GM23338 (cell line): ENCODE measurements around the gene TIMM10B. TPM values are rescaled to one million over a fixed set of nuclear protein-coding genes. Genes with fewer than 3 reads are reported as not detected.

Experiments used
- ATAC-seq: fragments of 200-7000 bp; cut with Tn5 transposase; 3 replicates; pipeline ENCODE4 v1.9.1; 2020
- DNase-seq: peaks from one replicate; pipeline ENCODE4 v3.0.0-alpha.2; 2015; ENCODE audit warnings: low spot score
- H2AFZ ChIP-seq: fragments of 200-600 bp; sonication (generic); 2 replicates; pipeline ENCODE4 v1.8.0; 2016; ENCODE audit warnings: antibody characterized with exemption, mild to moderate bottlenecking, moderate library complexity
- H3F3A ChIP-seq: fragments of 200-600 bp; sonication (generic); replicated peaks from 2 replicates; pipeline ENCODE4 v1.8.0; 2017; ENCODE audit warnings: antibody characterized with exemption, mixed run types, low read depth
- H3K27ac ChIP-seq: fragments of 200-600 bp; sonication (generic); 2 replicates; pipeline ENCODE4 v1.6.1; 2016; ENCODE audit warnings: low read depth
- H3K27me3 ChIP-seq: fragments of 200-600 bp; sonication (generic); 2 replicates; pipeline ENCODE4 v1.8.0; 2016; ENCODE audit warnings: mild to moderate bottlenecking, mixed run types, moderate library complexity; ENCODE audit not compliant: insufficient read depth
- H3K36me3 ChIP-seq: fragments of 200-600 bp; sonication (generic); 2 replicates; pipeline ENCODE4 v1.8.0; 2016; ENCODE audit warnings: mild to moderate bottlenecking; ENCODE audit not compliant: insufficient read depth
- H3K4me1 ChIP-seq: fragments of 200-600 bp; sonication (generic); 2 replicates; pipeline ENCODE4 v1.8.0; 2016; ENCODE audit warnings: mild to moderate bottlenecking, moderate library complexity; ENCODE audit not compliant: insufficient read depth
- H3K4me2 ChIP-seq: fragments of 200-600 bp; sonication (generic); 2 replicates; pipeline ENCODE4 v1.7.1; 2017; ENCODE audit warnings: mixed run types
- H3K4me3 ChIP-seq: fragments of 200-600 bp; sonication (generic); 2 replicates; pipeline ENCODE4 v1.6.1; 2016; ENCODE audit warnings: mixed run types
- H3K79me2 ChIP-seq: fragments of 200-600 bp; sonication (generic); replicated peaks from 2 replicates; pipeline ENCODE4 v1.8.0; 2017; ENCODE audit warnings: mild to moderate bottlenecking; ENCODE audit not compliant: insufficient read depth
- H3K9me2 ChIP-seq: fragments of 200-600 bp; sonication (generic); 2 replicates; pipeline ENCODE4 v1.8.0; 2017; ENCODE audit not compliant: insufficient read depth
- H4K20me1 ChIP-seq: fragments of 200-600 bp; sonication (generic); replicated peaks from 2 replicates; pipeline ENCODE4 v1.8.0; 2017; ENCODE audit warnings: mild to moderate bottlenecking; ENCODE audit not compliant: insufficient read depth
- H3K27ac Mint-ChIP-seq: 2 replicates; pipeline ENCODE4 v1.8.0; 2020; ENCODE audit warnings: inconsistent platforms, mild to moderate bottlenecking, moderate library complexity, mixed read lengths
- H3K27me3 Mint-ChIP-seq: 3 replicates; pipeline ENCODE4 v1.8.0; 2022; ENCODE audit warnings: low read depth, mild to moderate bottlenecking, moderate library complexity, mixed read lengths, inconsistent platforms; ENCODE audit not compliant: insufficient read depth, poor library complexity
- H3K36me3 Mint-ChIP-seq: 3 replicates; pipeline ENCODE4 v1.8.0; 2021; ENCODE audit warnings: low read depth, mild to moderate bottlenecking, inconsistent platforms, moderate library complexity, mixed read lengths
- H3K4me1 Mint-ChIP-seq: 3 replicates; pipeline ENCODE4 v1.8.0; 2020; ENCODE audit warnings: mild to moderate bottlenecking, inconsistent platforms, mixed read lengths
- H3K4me3 Mint-ChIP-seq: 3 replicates; pipeline ENCODE4 v1.8.0; 2021; ENCODE audit warnings: moderate library complexity, mild to moderate bottlenecking, inconsistent platforms, mixed read lengths
- H3K9me3 Mint-ChIP-seq: 3 replicates; pipeline ENCODE4 v1.8.0; 2020; ENCODE audit warnings: moderate library complexity, mild to moderate bottlenecking, inconsistent platforms, mixed read lengths
- CREB1 ChIP-seq: fragments of 250-450 bp; sonication (Bioruptor Pico); IDR thresholded peaks from 2 replicates; pipeline ENCODE4 v1.5.0; 2020; ENCODE audit warnings: low read depth, mild to moderate bottlenecking, moderate library complexity
- ETS1 ChIP-seq: IDR thresholded peaks from 2 replicates; pipeline ENCODE4 v1.6.1; 2016; ENCODE audit warnings: antibody characterized with exemption
- EZH2 ChIP-seq: fragments of 200-600 bp; sonication (generic); IDR thresholded peaks from one replicate; pipeline ENCODE4 v1.8.0; 2017; ENCODE audit warnings: antibody characterized with exemption, mild to moderate bottlenecking, low read depth; ENCODE audit not compliant: unreplicated experiment
- EZH2phosphoT487 ChIP-seq: fragments of 200-600 bp; sonication (generic); IDR thresholded peaks from one replicate; pipeline ENCODE4 v1.8.1; 2018; ENCODE audit warnings: antibody characterized with exemption; ENCODE audit not compliant: unreplicated experiment
- JUNB ChIP-seq: IDR thresholded peaks from one replicate; pipeline ENCODE4 v1.6.1; 2016; ENCODE audit warnings: antibody characterized with exemption; ENCODE audit not compliant: unreplicated experiment
- NANOG ChIP-seq: IDR thresholded peaks from 2 replicates; pipeline ENCODE4 v1.6.1; 2016; ENCODE audit warnings: antibody characterized with exemption, borderline replicate concordance
- POLR2AphosphoS5 ChIP-seq: IDR thresholded peaks from 2 replicates; pipeline ENCODE4 v1.6.1; 2016; ENCODE audit warnings: antibody characterized with exemption, low read depth
- STAT1 ChIP-seq: IDR thresholded peaks from one replicate; pipeline ENCODE4 v1.6.1; 2016; ENCODE audit warnings: antibody characterized with exemption; ENCODE audit not compliant: unreplicated experiment
- ZNF114 ChIP-seq: fragments of 250-450 bp; sonication (Bioruptor Pico); IDR thresholded peaks from 2 replicates; pipeline ENCODE4 v1.5.0; 2020; ENCODE audit warnings: mild to moderate bottlenecking, moderate library complexity
- ZNF331 ChIP-seq: fragments of 250-450 bp; sonication (Bioruptor Pico); IDR thresholded peaks from 2 replicates; pipeline ENCODE4 v1.5.0; 2020; ENCODE audit warnings: low read depth, mild to moderate bottlenecking, moderate library complexity
- polyA plus RNA-seq: library from polyadenylated mRNA; unstranded; fragments of >200 nt; fragmentation: Nextera tagmentation; extraction: Ambion mirVana; gene quantifications from 2 replicates; pipeline ENCODE4 v1.2.1, GENCODE V29; 2016
- total RNA-seq: library from RNA; depleted of rRNA; stranded (reverse); fragments of >200 nt; shearing (Covaris generic); gene quantifications from 2 replicates; pipeline ENCODE4 v1.2.3, GENCODE V29; 2014
- TF ChIP-seq, protein P1 (sequence below): fragments of 250-450 bp; sonication (Bioruptor Pico); IDR thresholded peaks from 2 replicates; pipeline ENCODE4 v1.5.0; 2020; ENCODE audit warnings: mild to moderate bottlenecking, moderate library complexity
- TF ChIP-seq, protein P2 (sequence below), 2 experiments: fragments of 200-600 bp in 1 of 2; sonication (generic) in 1 of 2; conservative IDR thresholded peaks; 2 replicates each; pipeline versions ENCODE4 v1.5.1 to v1.6.1; 2016 to 2017; ENCODE audit warnings: antibody characterized with exemption in 2 of 2, low read depth in 2 of 2, mild to moderate bottlenecking in 2 of 2, moderate library complexity in 1 of 2
- TF ChIP-seq, protein P3 (sequence below): IDR thresholded peaks from one replicate; pipeline ENCODE4 v1.6.1; 2018; ENCODE audit warnings: antibody characterized with exemption; ENCODE audit not compliant: unreplicated experiment

Gene TIMM10B
- total and polyA plus RNA-seq, 2 experiments from 2014 or later = 30.8 to 54.2 TPM

- Mint-ChIP-seq H3K9me3 (no peaks in the 10 kb centered on the region; the same call in 2 of the 3 replicates), H3K27me3 (peaks cover 4% of the 10 kb centered on the region), H3K4me3 (no peak overlapping the region), H3K36me3 (peaks cover 16% of the 10 kb centered on the region), H3K27ac (no peak overlapping the region), H3K4me1 (peaks cover 5% of the 10 kb centered on the region; the same call in 2 of the 3 replicates)
- no peak overlapping the region for H2AFZ ChIP-seq
- H3K36me3 ChIP-seq = peaks cover 36% of the 10 kb centered on the region
- H3K4me1 ChIP-seq = 0 out of 2 replicates have a peak, but pooled peaks cover 6% of the 10 kb centered on the region
- H3K9me2 ChIP-seq = no peaks in the 10 kb centered on the region
- no peak overlapping the region for H3K4me2 ChIP-seq
- TF ChIP-seq EZH2phosphoT487 (no peak), CREB1 (CRISPR knock-in tag) (no peak), EZH2 (no peak), ZNF331 (CRISPR knock-in tag) (no peak), ETS1 (no peak), STAT1 (no peak), ZNF114 (no peak), POLR2AphosphoS5 (no peak), JUNB (no peak), NANOG (no peak)
- TF ChIP-seq, protein P1, sequence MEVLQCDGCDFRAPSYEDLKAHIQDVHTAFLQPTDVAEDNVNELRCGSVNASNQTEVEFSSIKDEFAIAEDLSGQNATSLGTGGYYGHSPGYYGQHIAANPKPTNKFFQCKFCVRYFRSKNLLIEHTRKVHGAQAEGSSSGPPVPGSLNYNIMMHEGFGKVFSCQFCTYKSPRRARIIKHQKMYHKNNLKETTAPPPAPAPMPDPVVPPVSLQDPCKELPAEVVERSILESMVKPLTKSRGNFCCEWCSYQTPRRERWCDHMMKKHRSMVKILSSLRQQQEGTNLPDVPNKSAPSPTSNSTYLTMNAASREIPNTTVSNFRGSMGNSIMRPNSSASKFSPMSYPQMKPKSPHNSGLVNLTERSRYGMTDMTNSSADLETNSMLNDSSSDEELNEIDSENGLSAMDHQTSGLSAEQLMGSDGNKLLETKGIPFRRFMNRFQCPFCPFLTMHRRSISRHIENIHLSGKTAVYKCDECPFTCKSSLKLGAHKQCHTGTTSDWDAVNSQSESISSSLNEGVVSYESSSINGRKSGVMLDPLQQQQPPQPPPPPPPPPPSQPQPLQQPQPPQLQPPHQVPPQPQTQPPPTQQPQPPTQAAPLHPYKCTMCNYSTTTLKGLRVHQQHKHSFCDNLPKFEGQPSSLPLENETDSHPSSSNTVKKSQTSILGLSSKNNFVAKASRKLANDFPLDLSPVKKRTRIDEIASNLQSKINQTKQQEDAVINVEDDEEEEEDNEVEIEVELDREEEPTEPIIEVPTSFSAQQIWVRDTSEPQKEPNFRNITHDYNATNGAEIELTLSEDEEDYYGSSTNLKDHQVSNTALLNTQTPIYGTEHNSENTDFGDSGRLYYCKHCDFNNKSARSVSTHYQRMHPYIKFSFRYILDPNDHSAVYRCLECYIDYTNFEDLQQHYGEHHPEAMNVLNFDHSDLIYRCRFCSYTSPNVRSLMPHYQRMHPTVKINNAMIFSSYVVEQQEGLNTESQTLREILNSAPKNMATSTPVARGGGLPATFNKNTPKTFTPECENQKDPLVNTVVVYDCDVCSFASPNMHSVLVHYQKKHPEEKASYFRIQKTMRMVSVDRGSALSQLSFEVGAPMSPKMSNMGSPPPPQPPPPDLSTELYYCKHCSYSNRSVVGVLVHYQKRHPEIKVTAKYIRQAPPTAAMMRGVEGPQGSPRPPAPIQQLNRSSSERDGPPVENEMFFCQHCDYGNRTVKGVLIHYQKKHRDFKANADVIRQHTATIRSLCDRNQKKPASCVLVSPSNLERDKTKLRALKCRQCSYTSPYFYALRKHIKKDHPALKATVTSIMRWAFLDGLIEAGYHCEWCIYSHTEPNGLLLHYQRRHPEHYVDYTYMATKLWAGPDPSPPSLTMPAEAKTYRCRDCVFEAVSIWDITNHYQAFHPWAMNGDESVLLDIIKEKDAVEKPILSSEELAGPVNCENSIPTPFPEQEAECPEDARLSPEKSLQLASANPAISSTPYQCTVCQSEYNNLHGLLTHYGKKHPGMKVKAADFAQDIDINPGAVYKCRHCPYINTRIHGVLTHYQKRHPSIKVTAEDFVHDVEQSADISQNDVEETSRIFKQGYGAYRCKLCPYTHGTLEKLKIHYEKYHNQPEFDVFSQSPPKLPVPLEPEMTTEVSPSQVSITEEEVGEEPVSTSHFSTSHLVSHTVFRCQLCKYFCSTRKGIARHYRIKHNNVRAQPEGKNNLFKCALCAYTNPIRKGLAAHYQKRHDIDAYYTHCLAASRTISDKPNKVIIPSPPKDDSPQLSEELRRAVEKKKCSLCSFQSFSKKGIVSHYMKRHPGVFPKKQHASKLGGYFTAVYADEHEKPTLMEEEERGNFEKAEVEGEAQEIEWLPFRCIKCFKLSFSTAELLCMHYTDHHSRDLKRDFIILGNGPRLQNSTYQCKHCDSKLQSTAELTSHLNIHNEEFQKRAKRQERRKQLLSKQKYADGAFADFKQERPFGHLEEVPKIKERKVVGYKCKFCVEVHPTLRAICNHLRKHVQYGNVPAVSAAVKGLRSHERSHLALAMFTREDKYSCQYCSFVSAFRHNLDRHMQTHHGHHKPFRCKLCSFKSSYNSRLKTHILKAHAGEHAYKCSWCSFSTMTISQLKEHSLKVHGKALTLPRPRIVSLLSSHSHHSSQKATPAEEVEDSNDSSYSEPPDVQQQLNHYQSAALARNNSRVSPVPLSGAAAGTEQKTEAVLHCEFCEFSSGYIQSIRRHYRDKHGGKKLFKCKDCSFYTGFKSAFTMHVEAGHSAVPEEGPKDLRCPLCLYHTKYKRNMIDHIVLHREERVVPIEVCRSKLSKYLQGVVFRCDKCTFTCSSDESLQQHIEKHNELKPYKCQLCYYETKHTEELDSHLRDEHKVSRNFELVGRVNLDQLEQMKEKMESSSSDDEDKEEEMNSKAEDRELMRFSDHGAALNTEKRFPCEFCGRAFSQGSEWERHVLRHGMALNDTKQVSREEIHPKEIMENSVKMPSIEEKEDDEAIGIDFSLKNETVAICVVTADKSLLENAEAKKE = no peak
- TF ChIP-seq, protein P2, sequence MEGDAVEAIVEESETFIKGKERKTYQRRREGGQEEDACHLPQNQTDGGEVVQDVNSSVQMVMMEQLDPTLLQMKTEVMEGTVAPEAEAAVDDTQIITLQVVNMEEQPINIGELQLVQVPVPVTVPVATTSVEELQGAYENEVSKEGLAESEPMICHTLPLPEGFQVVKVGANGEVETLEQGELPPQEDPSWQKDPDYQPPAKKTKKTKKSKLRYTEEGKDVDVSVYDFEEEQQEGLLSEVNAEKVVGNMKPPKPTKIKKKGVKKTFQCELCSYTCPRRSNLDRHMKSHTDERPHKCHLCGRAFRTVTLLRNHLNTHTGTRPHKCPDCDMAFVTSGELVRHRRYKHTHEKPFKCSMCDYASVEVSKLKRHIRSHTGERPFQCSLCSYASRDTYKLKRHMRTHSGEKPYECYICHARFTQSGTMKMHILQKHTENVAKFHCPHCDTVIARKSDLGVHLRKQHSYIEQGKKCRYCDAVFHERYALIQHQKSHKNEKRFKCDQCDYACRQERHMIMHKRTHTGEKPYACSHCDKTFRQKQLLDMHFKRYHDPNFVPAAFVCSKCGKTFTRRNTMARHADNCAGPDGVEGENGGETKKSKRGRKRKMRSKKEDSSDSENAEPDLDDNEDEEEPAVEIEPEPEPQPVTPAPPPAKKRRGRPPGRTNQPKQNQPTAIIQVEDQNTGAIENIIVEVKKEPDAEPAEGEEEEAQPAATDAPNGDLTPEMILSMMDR (conservative IDR thresholded peaks at IDR 0.05; ENCODE audit: low read depth in 2 of 2) = no peak
- TF ChIP-seq, protein P3, sequence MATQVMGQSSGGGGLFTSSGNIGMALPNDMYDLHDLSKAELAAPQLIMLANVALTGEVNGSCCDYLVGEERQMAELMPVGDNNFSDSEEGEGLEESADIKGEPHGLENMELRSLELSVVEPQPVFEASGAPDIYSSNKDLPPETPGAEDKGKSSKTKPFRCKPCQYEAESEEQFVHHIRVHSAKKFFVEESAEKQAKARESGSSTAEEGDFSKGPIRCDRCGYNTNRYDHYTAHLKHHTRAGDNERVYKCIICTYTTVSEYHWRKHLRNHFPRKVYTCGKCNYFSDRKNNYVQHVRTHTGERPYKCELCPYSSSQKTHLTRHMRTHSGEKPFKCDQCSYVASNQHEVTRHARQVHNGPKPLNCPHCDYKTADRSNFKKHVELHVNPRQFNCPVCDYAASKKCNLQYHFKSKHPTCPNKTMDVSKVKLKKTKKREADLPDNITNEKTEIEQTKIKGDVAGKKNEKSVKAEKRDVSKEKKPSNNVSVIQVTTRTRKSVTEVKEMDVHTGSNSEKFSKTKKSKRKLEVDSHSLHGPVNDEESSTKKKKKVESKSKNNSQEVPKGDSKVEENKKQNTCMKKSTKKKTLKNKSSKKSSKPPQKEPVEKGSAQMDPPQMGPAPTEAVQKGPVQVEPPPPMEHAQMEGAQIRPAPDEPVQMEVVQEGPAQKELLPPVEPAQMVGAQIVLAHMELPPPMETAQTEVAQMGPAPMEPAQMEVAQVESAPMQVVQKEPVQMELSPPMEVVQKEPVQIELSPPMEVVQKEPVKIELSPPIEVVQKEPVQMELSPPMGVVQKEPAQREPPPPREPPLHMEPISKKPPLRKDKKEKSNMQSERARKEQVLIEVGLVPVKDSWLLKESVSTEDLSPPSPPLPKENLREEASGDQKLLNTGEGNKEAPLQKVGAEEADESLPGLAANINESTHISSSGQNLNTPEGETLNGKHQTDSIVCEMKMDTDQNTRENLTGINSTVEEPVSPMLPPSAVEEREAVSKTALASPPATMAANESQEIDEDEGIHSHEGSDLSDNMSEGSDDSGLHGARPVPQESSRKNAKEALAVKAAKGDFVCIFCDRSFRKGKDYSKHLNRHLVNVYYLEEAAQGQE = no peak
- no peak overlapping the region for H3K27ac ChIP-seq
- peaks cover 35% of the 10 kb centered on the region for H3K79me2 ChIP-seq
- no peak overlapping the region for H3K4me3 ChIP-seq
- peaks cover 11% of the 10 kb centered on the region; the same call in 1 of the 2 replicates for H3F3A ChIP-seq
- no peak for DNase-seq
- H4K20me1 ChIP-seq = peaks cover 14% of the 10 kb centered on the region; the same call in 1 of the 2 replicates
- no peaks in the 10 kb centered on the region for H3K27me3 ChIP-seq
- no peak for ATAC-seq
Measured at GRCh38 chr11:6485661-6486060, 4.4 kb downstream of the TIMM10B start.
